Measurements from ENCODE around the gene PPP1R3F.

Gene PPP1R3F

GRCh38 chrX:49249616-49250015, 20.0 kb upstream of the PPP1R3F start:
- no peak for DNase-seq

- no peak for DNase-seq
These were observed 19.5 kb upstream of the PPP1R3F start for GRCh38 chrX:49250066-49250465.

GRCh38 chrX:49250578-49250977, 19.0 kb upstream of the PPP1R3F start:
- DNase-seq, result no peak

- DNase-seq, result no peak
These were observed 18.3 kb upstream of the PPP1R3F start for GRCh38 chrX:49251325-49251724.

- no peak for DNase-seq
These were observed 15.0 kb upstream of the PPP1R3F start for GRCh38 chrX:49254639-49255038.

GRCh38 chrX:49256268-49256995, 13.2 kb upstream of the PPP1R3F start:
- DNase-seq, result no peak

GRCh38 chrX:49257074-49257790, 12.4 kb upstream of the PPP1R3F start:
- DNase-seq, result no peak

GRCh38 chrX:49257846-49258748, 11.5 kb upstream of the PPP1R3F start:
- no peak for DNase-seq

GRCh38 chrX:49258749-49259124, 10.9 kb upstream of the PPP1R3F start:
- DNase-seq, result no peak

GRCh38 chrX:49260221-49260985, 9.2 kb upstream of the PPP1R3F start:
- DNase-seq, result no peak

- no peak for DNase-seq
These were observed 7.0 kb upstream of the PPP1R3F start for GRCh38 chrX:49262603-49263002.

- no peak for DNase-seq
These were observed 6.0 kb upstream of the PPP1R3F start for GRCh38 chrX:49263631-49264030.

GRCh38 chrX:49264460-49264859, 5.1 kb upstream of the PPP1R3F start, which contains the start of gene FOXP3:
TSS of gene FOXP3 (minus strand) at chrX:49264710. CDS start at chrX:49258505, 6,205 bp downstream.
- DNase-seq, result no peak

- DNase-seq, result no peak
These were observed 2.8 kb upstream of the PPP1R3F start for GRCh38 chrX:49266523-49267445.

- DNase-seq, result no peak
These were observed 937 bp upstream of the PPP1R3F start for GRCh38 chrX:49268702-49269009.

- peak; percentile 5 for DNase-seq
These were observed 405 bp upstream of the PPP1R3F start for GRCh38 chrX:49269010-49269766.

- no peak for DNase-seq
These were observed 792 bp downstream of the PPP1R3F start for GRCh38 chrX:49270249-49270921.

- DNase-seq, result no peak
These were observed 1.7 kb downstream of the PPP1R3F start for GRCh38 chrX:49271341-49271740.

- DNase-seq, result no peak
These were observed 2.8 kb downstream of the PPP1R3F start for GRCh38 chrX:49272421-49272820.

GRCh38 chrX:49273181-49273727, 3.7 kb downstream of the PPP1R3F start:
- DNase-seq, result no peak
